HG02678 (cell line): ENCODE data around the gene HYAL1.
"Not testable (repeated sequence)": the region's sequence is repeated elsewhere in the genome, so short reads cannot be mapped to it uniquely, and the experiment has no call there.

Experiments
- ATAC-seq: cut with Tn5 transposase; IDR thresholded peaks from one replicate; pipeline ENCODE4 v1.9.1; 2021; ENCODE audit warnings: mild to moderate bottlenecking, moderate library complexity; ENCODE audit not compliant: unreplicated experiment

Gene HYAL1

DNA sequence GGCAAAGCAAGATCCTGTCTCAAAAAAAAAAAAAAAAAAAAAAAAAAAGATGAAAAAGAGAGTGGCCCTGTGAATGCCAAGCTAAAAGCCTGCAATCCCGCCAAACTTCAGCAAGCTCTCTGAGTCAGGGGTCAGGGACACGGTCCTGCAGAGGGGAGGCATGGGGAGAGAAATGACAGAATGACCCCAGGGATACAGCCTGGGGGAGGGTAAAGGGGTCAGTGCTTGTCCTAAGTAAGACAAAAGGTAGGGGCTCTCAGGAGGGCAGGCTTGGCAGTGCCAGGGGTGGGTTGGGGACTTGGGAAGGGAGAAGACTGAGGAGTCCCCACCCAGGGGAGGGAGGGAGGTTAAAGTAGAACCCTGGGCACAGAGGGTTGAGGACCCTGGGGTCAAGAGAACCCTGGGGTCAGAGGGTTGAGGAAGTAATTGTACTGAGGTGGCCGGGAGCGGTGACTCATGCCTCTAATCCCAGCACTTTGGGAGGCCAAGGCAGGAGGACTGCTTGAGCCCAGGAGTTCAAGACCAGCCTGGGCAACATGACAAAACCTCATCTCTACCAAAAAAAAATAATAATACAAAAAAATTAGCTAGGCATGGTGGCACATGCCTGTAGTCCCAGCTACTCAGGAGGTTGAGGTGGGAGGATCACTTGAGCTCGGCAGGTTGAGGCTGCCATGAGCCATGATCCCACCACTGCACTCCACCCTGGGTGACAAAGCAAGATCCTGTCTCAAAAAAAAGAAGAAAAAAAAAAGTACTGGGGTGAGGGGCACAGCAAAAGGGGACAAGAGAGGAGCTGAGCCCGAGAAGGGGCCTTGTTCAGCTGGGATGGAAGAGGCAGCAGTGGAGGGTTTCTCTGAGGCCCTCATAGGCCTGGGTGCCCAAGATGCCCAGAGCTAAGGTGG lies 39.6 kb downstream of the HYAL1 start:
- no peak for ATAC-seq

DNA sequence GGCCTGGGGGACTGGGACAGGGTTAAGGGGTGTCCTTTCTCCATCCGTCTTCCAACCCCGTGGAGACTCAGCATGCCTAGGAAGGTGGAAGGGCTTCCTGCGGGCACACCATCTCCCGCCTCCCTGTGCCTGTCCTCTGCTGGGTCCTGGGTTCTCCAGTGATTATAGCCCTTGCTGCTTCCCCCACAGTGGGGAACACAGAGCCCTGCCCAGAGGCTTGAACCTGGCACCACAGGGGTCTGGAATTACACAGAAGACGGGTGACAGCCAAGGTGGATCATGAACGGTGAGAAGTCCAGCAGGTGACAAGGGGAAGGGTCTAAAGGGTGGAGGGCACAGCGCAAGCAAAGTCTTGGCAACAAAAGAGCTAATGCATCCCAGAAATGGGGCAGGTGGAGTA lies 40.6 kb downstream of the HYAL1 start:
- no peak for ATAC-seq

DNA sequence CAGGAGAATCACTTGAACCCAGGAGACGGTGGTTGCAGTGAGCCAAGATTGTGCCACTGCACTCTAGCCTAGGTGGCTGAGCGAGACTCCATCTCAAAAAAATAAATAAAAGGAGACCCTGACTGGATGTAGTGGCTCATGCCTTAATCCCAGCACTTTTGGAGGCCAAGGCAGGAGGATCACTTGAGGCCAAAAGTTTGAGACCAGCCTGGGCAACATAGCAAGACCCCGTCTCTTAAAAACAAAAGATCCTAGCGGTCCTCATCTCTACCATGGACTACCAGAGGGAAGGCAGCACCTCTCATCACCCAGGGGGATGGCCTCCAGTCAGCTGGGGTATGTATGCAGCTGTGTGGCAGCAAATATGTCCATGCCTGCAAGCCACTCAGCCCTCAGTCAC lies 41.2 kb downstream of the HYAL1 start:
- not testable (repeated sequence) for ATAC-seq

DNA sequence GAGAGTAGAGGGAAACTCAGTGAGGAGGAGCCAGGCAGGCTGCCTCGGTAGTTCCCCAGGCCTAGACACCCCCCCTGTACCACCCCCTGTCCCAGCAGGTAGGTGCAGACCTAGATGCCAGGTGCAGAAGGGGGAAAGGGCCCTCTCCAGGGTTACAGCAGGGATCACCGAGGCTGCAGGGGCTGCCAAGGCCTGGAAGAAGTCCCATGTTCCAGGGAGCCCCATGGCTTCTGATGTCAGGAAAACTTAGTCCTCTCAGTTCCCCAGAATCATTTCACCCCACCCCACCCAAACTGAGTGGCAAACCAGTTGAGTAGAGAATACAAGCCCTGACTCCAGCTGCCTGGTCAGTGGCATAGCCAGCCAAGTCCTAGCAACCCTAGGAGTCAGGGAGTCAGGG lies 41.9 kb downstream of the HYAL1 start:
- ATAC-seq = no peak

DNA sequence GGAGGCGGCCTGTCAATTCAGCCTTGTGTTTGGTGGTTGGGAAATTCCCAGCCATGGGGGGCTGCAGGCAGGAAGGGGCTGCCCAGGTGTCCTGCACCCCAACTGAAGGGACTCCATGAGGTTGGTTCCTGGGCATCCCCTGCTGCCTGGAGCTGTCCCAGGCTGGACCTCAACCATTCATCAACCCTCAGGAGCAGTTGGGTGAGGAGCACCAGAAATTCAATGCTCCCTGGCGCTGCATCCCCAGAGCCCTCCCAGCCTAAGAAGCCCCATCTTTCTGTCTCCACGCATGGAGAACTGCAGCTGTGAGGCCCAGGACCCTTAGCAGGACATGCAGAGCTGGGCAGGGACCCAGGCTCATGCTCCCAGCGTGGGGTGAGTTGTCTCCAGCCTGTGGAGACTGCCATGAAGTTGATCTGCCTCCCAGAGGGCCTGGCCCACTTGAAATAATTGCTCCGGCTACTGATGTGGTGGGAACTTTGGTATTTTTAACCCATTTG lies 42.4 kb downstream of the HYAL1 start:
- ATAC-seq = no peak

- peak; percentile 90 for ATAC-seq
Observed at GRCh38 chr3:50260027-50260941, 43.1 kb downstream of the HYAL1 start.

DNA sequence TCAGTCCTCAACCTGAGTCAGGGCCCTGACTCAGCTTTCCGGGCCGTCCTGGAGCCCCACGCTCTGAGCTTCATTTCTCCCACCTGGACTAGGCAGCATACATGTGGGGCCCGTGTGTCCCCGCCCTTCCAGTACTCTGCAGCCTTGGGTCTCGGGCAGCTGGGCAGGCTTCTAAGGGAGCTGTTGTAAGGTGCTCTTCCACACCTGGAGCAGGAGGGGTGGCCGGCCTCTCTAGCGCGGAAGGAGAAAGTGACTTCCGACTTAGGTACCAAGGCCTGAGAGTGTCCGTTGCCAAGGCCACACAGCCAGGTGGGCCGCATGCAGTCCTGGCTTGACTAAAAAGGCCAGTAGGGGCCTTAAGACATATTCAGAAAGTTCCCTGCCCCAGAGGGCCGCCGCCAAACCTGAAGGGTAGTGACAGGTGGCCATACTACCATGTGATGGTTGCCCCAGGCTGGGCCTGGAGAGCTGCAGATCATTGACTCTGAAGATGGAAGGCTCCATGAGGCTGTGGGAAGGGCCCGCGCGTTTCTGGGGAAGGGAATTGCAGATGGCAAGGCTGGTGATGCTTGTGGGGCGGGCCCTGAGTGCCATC lies 43.8 kb downstream of the HYAL1 start:
- peak; percentile 15 for ATAC-seq

- ATAC-seq = no peak
Observed at GRCh38 chr3:50258979-50259378, 44.4 kb downstream of the HYAL1 start.

- ATAC-seq = no peak
Observed at GRCh38 chr3:50258029-50258680, 45.2 kb downstream of the HYAL1 start.

DNA sequence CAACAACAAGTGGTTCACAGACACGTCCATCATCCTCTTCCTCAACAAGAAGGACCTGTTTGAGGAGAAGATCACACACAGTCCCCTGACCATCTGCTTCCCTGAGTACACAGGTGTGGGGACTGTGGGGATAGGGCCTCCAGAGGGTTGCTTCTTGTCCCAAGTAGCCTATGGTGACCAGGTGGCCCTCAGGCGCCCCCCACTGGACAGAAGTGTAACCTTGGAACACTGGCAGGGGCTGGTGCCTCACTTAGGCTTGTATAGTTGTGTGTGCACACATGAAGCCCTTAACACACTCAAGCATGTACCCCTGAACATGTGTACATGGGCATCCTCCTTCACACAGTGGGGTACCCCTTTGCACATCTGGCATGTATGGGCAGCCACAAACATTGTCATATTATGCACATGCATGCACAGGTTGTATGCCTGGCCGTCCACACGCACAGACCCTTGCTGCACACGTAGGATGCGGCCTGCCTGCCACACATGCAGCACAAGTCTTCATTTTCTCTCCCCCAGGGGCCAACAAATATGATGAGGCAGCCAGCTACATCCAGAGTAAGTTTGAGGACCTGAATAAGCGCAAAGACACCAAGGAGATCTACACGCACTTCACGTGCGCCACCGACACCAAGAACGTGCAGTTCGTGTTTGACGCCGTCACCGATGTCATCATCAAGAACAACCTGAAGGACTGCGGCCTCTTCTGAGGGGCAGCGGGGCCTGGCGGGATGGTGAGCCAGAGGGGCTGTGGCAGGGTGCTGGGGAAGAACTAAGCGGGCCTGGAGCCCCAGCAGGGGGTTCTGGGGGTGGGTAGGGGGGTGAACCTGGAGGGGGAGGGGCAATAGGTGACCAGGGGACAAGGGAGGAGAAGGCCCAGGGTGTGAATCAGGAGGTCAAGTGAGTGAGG lies 46.1 kb downstream of the HYAL1 start:
- ATAC-seq = no peak

- no peak for ATAC-seq
Observed at GRCh38 chr3:50255251-50255615, 48.1 kb downstream of the HYAL1 start.

GRCh38 chr3:50254577-50255250 lies 48.7 kb downstream of the HYAL1 start:
- no peak for ATAC-seq

GRCh38 chr3:50251220-50251619 lies 52.2 kb downstream of the HYAL1 start:
- no peak for ATAC-seq

DNA sequence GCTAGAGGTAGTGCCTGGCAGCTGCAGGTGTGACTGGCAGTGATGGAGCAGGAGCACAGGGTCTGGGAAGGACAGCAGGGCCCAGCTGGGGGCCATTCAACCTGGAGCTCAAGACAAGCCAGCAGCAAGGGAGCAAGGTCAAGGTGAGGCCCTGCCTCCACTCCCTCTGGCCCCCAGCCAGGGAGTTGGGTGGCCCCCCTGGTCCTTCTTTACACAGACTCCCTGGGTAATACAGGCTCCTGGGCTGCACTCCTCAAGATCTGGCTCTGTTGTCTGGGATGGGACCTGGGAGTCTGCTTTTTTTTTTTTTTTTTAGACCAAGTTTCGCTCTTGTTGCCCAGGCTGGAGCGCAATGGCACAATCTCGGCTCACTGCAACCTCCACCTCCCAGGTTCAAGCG lies 52.9 kb downstream of the HYAL1 start:
- ATAC-seq = no peak
